HG03060 (cell line): ENCODE measurements around the gene TAAR9.
"Not testable (repeated sequence)": the region's sequence is repeated elsewhere in the genome, so short reads cannot be mapped to it uniquely, and the experiment has no call there.

Experiments
- ATAC-seq: cut with Tn5 transposase; IDR thresholded peaks from one replicate; pipeline ENCODE4 v1.9.1; 2021; ENCODE audit warnings: low read depth, moderate number of reproducible peaks; ENCODE audit not compliant: unreplicated experiment

The TAAR9 gene

DNA sequence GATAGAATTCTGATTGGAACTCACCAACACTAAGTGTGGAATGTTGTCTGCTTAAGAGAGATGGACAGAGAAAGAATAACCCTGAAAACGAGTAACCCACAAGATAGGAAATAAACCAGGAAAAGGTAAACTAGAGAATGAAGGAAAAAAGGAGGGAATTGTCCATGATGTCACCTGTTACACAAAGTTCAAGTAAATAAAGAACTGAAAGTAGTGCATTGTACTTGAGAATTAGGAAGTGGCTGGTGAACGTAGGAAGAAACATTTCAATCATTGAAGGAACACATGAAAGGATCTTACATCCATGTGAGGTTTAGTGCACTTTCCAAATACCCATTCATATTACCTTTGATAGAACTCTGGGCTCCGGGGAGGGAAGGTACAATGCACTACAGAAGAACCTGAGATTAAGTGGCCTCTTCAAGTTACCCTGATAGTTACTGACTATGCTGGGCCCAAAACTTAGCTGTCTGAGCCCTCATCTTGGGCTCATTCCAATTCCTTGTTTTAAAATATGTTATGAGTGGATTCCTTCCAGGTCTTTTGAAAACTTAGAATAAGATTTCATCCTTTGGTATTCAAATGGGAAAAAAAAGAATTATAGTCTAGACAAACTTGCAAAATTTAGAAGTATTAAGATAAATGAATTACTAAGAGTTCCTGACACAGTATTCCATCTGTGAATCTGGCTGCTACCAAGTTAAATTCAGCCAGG lies 24.1 kb upstream of the TAAR9 start:
- ATAC-seq, result no peak

DNA sequence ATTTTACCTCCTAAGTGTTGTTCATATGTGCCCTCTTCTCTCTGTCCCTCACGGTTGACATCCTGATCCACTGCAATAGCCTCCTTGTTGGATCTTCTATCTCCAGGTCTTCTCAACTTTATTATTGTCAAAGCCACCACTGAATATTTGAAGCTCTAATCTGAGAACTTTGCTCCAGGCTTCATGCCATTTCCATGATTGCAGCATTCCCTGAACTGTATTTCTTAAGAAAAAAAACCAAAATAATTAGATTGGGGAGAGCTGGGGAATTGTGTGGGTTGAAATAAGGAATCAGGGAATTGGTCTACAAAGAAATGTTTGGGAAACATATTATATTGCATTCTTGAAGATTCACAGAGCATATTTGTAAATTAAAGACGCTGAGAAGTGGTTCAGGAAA lies 22.7 kb upstream of the TAAR9 start:
- ATAC-seq, result no peak

DNA sequence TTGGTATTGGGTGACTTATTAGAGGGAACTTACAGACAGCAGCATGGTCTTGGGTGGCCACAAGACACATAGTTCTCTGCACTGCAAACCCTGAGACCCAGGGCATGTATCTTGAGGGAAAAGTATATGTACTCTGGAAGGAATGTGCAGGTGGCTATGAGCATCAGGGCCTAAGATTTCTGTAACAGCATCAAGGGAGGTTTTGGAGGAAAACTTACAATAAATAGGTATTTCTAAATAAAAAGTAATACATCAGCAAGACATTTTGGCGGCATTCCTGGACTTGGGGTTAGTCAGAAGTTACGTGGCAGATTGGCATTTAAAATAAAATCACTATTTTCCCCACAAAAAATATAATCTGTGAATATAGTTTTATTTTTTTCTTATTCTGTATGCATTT lies 17.1 kb upstream of the TAAR9 start:
- no peak for ATAC-seq

DNA sequence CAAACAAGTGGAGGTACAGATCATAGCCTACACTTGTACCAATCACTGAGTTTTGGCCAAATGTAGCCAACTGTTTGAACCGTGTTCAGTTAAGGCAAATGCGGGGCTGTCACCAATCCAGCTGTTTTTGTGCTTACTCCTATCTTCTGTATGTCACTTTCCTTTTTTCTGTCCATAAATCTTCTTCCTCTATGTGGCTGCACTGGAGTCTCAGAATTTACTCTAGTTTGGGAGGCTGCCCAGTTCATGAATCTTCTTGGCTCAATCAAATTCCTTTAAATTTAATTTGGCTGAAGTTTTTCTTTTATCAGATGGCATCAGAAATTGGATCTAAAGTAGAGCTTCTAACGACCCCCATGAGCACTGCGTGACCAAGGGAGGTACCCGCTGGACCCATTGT lies 13.4 kb upstream of the TAAR9 start:
- ATAC-seq, result no peak

DNA sequence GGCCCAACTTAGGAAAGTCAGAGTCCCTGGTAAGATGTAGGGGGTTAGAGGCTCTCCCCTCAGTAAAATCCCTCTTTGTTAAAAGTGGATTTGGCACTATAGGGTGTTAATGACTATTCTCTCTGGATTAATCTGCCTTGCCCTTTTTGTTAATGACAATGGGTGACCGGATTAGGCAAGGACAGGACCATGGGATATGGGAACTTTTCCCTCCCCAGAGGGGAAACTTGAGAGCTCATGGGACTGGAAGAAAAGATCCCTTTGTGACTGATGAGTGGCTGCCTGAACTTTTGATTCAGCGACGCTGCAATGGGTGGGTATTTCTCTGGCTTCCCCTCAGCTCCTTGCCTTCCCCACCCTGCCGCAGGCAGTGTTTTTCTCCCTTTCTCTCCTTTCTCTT lies 12.2 kb upstream of the TAAR9 start:
- ATAC-seq, result no peak

DNA sequence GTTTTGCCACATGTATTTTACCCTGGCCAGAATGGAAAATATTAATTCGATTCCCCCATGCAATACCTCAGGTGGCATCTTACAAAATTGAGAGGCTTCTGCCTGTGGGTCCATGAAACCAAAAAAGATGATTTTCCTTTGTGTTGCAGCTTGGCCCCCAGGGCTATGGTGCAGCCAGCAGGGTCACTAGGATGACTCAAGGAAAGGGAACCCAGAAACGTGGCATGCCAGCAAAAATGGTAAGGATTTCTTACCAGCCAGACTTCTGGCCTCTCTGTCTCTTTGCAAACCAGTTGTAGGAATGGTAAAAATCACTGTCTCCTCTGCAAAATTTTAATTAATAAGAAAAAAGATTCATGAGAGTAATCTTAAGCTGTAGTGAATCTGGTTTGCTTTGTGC lies 11.6 kb upstream of the TAAR9 start:
- ATAC-seq, result no peak

DNA sequence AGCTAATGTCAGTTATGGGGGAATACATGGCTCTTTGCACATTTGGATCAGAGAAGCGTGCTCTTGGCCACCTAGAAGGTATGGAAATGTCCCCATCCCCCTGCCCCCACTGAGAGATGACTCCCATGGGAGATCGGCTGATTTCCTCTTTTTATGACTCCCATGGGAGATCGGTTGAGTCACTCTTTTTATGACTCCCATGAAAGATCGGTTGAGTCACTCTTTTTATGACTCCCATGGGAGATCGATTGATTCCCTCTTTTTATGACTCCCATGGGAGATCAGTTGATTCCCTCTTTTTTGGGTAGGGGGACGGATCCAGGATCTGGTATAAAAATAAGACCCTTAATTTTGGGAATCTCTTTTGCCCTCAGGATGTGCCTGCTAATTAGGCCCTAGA lies 10.3 kb upstream of the TAAR9 start:
- no peak for ATAC-seq

DNA sequence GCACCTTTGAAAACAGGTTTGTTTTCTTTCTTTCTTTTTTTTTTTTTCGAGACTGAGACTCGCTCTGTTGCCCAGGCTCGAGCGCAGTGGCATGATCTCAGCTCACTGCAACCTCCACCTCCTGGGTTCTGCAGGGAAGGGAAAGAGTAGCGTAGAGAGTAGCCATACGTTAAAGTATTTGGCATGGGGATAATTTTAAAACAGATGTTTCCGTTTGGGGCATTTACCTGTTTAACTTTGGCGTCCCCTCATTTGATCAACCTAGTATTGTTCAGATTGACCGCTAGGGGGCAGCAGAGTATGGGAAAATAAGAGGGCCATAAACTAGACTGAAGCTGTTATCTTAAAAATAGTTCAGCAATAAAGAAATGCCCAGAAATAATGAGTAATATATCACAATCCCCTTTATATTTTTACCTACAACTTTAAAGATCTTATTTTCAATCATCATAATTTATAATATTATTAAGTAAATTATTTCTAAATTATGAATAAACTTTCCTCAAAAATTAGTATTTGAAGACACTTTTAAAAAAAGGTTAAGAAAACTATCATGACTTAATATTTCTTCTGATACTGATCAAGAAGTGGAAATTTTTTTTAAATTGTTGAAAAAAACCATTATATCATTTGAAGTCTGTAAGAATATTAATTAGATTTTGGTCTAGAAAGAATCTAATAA lies 7.6 kb upstream of the TAAR9 start:
- peak; percentile 81 for ATAC-seq

DNA sequence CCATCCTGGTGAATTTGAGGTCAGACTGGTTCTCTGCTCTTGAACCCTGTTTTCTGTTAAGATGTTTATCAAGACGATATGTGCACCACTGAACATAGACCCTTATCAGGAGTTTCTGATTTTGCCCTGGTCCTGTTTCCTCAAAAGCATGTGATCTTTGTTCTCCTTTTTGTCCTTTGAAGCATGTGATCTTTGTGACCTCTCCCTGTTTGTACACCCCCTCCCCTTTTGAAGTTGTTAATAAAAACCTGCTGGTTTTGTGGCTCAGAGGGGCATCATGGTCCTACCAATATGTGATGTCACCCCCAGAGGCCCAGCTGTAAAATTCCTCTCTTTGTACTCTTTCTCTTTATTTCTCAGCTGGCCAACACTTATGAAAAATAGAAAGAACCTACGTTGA lies 3.5 kb upstream of the TAAR9 start:
- ATAC-seq, result not testable (repeated sequence)

DNA sequence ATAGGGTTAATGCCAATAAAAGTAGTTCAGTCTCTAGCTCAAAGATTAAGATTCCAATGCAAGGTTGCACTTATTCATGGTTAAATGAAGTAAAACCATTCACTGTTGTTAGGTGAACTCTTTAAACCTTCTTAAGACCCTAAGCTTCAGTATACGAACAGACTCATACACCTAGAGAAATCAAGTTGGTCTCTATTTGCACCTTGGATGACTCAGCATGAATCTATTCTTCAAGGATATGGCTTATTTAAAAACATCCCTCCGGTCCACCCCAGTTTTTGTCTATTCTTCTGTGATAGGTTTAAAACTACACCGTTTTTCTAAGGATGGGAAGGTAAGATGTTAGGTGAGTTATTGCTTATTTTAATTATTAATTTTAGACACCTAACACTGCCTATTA lies 932 bp upstream of the TAAR9 start:
- no peak for ATAC-seq

DNA sequence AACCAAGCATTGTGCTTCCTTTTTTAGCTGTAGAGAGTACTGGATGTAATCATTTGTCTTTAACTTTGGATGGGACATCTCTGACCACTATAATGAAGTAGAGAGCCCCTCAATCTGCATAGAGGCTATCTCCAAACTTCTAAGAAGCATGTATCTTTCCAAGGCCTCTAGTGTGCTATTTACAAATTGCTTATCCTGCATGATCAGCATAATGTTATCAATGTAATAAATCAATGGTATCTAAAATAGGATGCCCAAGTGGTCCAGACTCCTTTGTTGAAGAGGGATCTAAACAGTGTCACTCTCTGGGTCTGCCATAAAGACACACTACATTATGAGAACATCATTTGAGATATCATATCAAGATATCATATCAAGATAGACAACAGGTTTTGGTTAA lies 6.7 kb downstream of the TAAR9 start:
- no peak for ATAC-seq

DNA sequence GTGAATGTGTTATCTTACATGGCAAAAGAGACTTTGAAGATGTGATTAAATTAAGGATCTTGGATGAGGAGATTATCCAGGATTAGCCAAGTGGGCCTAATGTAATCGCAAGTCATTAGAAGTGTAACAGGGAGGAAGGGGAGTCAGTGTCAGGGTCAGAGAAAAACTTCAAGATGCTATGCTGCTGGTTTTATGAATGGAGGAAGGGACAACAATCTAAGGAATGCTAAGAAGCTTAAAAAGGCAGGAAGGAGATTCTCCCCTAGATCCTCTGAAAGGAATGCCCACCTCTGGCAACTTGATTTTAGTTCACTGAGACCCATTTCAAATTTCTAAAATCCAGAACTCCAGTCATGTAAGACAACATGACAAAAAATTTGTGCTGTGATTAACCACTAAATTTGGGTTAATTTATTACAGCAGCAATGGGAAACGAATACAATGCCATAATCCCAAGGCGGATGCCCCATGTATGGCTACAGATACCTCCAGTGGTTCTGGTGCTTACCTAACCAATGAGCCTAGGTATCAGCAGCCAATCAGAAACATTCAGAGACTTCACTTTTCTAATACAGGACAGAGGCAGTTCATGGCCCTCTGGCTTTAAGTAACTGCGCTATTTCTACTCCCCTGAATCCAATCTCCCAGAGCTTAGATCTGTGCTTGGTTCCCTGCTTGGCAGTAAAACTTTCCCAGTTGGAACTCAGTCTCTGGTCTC lies 10.8 kb downstream of the TAAR9 start:
- ATAC-seq, result no peak

DNA sequence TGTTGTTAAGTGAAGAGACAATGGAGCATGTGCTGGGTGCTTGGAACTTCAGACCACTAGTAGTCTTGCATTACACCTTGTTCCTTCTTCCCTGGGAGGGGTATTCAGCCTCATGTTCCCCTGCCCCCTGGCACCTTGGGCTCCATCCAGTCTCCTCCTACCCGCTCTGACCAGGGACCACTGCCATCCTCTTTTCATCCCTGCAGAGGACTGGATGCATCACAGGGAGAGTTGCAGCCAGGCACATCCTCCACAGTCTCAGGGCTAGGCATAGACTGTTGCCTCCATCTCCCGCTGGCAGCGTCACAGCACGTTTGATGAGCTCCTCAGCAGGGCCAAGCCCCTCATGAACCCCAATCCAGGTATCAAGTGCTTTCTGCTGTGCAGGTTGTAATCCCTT lies 13.1 kb downstream of the TAAR9 start:
- ATAC-seq, result no peak

DNA sequence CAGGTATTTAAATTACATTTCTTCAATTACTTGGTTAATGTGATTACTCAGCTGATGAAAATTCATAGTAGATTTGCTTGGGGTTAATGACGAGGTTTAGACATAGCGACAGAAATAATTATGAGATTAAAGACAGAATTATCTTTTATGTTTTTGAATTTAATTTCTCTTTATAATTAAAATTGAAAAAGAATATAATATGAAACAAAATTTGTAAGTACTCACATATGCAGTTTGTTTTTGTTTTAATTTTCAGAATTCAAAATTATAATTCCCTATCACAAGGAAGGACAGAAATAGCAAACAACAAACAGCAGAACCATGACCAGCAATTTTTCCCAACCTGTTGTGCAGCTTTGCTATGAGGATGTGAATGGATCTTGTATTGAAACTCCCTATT lies 14.3 kb downstream of the TAAR9 start, which contains the start of gene TAAR8:
TAAR8 (plus strand) TSS at position 301 of the 400 bp plus-strand sequence; CDS start at position 322, 21 bp downstream.
- ATAC-seq, result no peak

DNA sequence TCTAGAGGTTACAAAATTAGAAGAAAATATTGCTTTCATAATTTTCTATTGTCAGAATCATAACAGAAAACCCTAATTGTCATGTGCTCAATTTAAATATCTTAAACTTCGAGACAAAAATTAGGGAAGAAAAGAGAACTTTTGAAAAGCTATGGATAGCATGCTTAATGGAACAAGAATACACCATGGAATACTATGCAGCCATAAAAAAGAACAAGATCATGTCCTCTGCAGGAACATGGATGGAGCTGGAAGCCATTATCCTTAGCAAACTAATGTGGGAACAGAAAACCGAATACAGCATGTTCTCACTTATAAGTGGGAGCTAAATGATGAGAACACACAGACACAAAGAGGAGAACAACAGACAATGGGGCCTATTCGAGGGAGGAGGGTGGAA lies 22.0 kb downstream of the TAAR9 start:
- ATAC-seq, result not testable (repeated sequence)

DNA sequence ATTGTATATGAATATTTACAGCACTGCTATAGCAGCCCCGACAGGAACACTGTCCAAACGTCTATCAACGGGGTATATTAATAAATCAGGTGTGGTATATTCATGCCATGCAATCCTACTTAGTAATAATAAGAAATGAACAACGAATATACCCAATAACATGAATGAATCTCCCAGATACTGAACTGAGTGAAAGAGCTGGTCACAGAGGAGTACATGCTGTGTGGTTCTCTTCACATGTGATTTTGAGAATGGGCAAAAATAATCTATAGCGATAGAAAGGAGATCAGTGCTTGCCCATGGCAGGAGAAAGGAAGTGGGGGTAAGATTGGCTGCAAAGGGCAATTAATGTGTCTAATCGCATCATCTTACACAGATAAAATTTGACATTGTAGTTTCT lies 28.3 kb downstream of the TAAR9 start:
- ATAC-seq, result no peak

DNA sequence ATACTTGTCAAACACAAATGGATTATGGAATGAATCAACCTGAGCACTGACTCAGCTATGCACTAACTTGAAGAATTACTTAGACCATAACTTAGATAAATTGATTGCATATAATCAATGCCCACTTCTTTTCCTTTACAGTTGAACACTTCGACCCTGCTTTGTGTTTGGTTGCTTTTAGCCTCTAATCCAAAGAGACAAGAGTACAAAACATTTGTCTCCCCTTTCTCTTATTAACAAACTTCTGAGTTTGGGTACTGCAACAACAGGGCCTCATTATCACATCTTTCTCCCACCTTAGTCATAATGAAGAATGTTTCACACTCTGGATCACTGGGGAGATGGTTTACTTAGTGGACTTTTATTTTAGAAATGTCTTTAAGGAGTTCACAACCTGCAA lies 29.5 kb downstream of the TAAR9 start:
- no peak for ATAC-seq

DNA sequence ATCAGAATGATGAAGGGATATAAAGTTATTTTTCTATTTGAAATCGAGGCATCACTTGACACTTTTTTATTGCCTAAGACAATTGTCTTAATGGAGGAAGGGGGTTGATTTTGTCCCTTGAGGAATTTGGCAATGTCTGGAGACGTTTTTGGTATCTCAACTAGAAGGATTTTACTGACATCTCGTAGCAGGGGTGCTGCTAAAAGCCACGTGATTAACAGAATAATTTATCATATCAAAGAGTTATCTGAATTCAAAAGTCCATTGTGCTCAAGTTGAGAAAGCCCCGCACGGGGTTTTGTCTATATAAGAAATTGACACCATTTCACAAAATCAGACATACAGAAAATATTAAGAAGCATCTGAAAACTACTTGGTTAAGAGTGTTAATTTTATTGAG lies 30.5 kb downstream of the TAAR9 start:
- no peak for ATAC-seq

DNA sequence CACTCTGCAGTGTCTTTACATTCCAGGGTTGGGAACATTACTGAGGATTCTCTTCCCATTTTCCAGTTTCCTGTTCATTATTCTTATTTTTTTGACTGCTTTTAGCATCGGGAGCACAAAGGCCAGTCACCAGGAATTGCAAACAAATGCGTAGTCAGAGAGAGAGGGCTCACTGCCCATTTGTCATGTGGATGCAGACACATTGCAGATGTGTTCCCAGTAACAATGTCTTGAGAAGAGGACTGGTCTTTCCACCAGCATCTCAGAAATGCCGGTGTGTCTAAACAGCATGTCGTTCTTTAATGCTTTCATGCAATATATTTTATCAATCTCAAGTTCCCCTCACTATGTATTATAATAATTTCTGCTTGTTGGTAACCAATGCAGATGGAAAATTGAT lies 31.1 kb downstream of the TAAR9 start:
- ATAC-seq, result no peak

DNA sequence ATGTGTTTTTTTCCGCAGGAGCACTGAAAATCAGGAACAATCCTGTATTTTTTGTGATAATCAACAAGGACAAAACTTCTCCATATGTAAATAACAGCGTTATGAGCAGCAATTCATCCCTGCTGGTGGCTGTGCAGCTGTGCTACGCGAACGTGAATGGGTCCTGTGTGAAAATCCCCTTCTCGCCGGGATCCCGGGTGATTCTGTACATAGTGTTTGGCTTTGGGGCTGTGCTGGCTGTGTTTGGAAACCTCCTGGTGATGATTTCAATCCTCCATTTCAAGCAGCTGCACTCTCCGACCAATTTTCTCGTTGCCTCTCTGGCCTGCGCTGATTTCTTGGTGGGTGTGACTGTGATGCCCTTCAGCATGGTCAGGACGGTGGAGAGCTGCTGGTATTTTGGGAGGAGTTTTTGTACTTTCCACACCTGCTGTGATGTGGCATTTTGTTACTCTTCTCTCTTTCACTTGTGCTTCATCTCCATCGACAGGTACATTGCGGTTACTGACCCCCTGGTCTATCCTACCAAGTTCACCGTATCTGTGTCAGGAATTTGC lies 32.2 kb downstream of the TAAR9 start, which contains the start of gene TAAR6:
TAAR6 (plus strand) TSS at position 102 of the 557 bp plus-strand sequence; CDS start at position 102, 0 bp downstream.
- no peak for ATAC-seq

DNA sequence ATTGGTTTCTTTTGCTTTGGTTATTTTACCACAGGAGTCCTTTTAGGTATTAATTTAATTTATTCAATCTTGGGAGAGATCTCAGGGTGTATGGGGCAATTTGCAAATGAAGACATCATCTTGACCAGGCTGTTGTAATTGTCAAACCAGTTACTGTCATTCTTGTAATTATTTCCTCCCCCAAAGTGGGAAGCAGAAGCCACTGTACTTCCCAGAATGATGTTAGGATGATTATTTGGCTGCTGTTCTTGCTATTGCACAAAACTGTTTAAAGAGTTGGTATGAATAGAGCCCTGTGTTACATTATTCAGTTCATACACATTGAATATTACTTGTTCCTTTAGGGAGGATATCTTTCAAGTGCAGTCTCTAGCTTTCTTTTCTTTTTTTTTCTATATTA lies 33.7 kb downstream of the TAAR9 start:
- no peak for ATAC-seq
